HG03432 (cell line): ENCODE measurements around the gene ZNF112.

Source experiments
- ATAC-seq: cut with Tn5 transposase; IDR thresholded peaks from one replicate; pipeline ENCODE4 v1.9.1; 2021; ENCODE audit warnings: mild to moderate bottlenecking, moderate library complexity; ENCODE audit not compliant: unreplicated experiment

The ZNF112 gene

DNA sequence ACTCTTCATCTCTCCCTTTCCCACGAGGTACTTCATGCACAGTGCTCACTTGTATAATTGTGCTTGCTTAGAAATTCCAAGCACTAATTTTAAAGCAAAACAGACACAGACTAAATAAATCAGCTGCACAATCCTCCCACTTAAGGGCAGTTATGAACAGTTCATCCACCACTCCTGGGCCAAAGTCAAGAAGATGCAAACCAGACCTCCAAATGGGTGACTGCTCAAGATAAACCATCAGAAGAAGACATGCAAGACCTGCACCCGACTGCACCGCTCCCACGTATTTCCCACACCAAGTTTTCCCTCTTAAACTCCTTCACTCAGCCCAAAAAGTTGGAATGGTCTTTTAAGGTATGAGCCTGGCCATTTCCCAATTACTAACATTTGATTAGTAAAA, 71.5 kb downstream of the ZNF112 start:
- no peak for ATAC-seq

DNA sequence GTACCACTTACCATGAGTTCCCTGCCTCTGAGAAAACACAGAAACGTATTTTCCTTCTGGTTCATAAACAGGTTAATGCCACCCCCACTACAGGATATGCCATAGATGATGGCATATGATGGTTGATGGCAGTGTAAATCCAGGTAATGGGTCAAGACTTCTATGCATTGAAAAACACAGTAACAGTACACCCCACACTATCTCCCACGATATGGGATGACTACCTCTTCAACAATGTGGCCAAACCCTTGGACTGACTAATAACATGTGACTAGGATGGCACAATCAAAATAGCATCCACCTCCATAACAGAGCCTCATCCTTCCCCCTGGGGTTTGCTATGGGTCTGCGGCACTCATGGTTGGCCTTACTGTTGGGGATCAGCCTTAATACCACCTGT, 73.6 kb downstream of the ZNF112 start:
- no peak for ATAC-seq

DNA sequence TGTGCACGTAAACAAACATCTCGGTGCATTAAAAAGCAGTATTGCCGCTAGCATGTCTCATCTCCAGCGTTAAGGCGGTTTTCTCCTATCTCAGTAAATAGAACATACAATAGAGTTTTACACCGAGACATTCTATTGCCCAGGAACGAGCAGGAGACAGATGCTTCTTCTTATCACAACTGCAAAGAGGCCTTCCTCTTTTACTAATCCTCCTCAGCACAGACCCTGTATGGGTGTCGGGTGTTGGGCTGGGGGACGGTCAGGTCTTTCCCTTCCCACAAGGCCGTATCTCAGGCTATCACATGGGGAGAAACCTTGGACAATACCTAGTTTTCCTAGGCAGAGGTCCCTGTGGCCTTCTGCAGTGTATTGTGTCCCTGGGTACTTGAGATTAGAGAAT, 75.6 kb downstream of the ZNF112 start:
- no peak for ATAC-seq

DNA sequence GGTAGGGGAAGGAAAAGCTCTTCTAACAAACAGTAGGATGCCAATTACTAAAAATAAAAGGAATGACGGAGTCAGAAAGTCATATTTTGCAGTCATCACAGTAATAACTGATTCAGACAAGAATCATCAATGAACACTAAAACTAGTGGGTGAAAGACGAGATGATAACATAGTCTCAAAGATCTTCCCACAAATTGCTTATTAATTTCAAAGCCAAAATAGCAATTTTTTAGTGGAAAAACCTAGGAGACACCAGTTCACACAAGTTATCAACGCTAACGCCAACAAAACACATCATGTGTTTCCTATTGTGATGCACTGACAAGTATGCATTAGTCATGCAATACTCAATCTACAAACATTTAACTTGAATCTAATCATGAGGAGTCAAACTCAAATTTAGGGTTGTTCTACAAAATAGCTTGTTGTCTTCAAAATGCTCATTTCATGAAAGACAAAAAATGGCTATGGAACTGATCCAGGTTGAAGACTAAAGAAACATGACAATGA, 78.2 kb downstream of the ZNF112 start:
- ATAC-seq, result no peak

DNA sequence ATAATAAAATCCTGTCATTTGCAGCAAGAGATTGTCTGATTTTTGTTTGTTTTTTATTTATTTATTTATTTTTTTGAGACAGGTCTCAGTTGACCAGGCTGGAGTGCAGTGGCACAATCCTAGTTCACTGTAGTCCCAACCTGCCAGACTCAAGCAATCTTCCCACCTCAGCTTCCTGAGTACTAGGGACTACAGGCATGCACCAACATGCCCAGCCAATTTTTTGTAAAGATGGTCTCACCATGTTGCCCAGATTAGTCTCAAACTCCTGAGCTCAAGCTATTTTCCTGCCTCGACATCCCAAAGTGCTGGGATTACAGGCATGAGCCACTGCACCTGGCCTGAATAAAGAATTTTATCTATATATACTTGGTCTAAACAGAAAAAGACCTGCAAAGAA, 79.1 kb downstream of the ZNF112 start:
- no peak for ATAC-seq
